H9 (cell line): ENCODE results near the gene PRPH2. TPM values are rescaled to one million over a fixed set of nuclear protein-coding genes. Genes with fewer than 3 reads are reported as not detected.

Source experiments
- DNase-seq: peaks from one replicate; pipeline ENCODE4 v3.0.0-alpha.2; 2017
- H2AFZ ChIP-seq: one replicate; pipeline ENCODE4 v1.6.1; 2013; ENCODE audit warnings: mild to moderate bottlenecking, low read length, control low read depth, moderate library complexity
- H2AK5ac ChIP-seq: 2 replicates; pipeline ENCODE4 v1.6.1; 2013; ENCODE audit warnings: low read length, control low read depth, mixed read lengths; ENCODE audit not compliant: insufficient read length
- H2BK120ac ChIP-seq: one replicate; pipeline ENCODE4 v1.6.1; 2013; ENCODE audit warnings: low read depth, mild to moderate bottlenecking, low read length, control low read depth, inconsistent platforms; ENCODE audit not compliant: poor library complexity, severe bottlenecking
- H2BK12ac ChIP-seq: 2 replicates; pipeline ENCODE4 v1.6.1; 2013; ENCODE audit warnings: low read length, control low read depth, mixed read lengths, low read depth; ENCODE audit not compliant: insufficient read length
- H2BK15ac ChIP-seq: 2 replicates; pipeline ENCODE4 v1.6.1; 2013; ENCODE audit warnings: low read depth, low read length, control low read depth
- H2BK20ac ChIP-seq: one replicate; pipeline ENCODE4 v1.6.1; 2013; ENCODE audit warnings: low read depth, mild to moderate bottlenecking, low read length, control low read depth, inconsistent platforms; ENCODE audit not compliant: poor library complexity, severe bottlenecking
- H2BK5ac ChIP-seq: 2 replicates; pipeline ENCODE4 v1.6.1; 2013; ENCODE audit warnings: low read length, control low read depth, mixed read lengths; ENCODE audit not compliant: insufficient read length
- H3K14ac ChIP-seq: 2 replicates; pipeline ENCODE4 v1.6.1; 2013; ENCODE audit warnings: low read length, control low read depth; ENCODE audit not compliant: insufficient read depth
- H3K18ac ChIP-seq: 2 replicates; pipeline ENCODE4 v1.6.1; 2013; ENCODE audit warnings: low read depth, mild to moderate bottlenecking, mixed read lengths, low read length, control low read depth; ENCODE audit not compliant: insufficient read length
- H3K23ac ChIP-seq: 2 replicates; pipeline ENCODE4 v1.6.1; 2013; ENCODE audit warnings: low read length, control low read depth, mixed read lengths, low read depth; ENCODE audit not compliant: insufficient read length
- H3K23me2 ChIP-seq: 2 replicates; pipeline ENCODE4 v1.6.1; 2013; ENCODE audit warnings: low read depth, mild to moderate bottlenecking, mixed read lengths, low read length, control low read depth; ENCODE audit not compliant: insufficient read length, poor library complexity, severe bottlenecking
- H3K27ac ChIP-seq: 2 replicates; pipeline ENCODE4 v1.5.1; 2013; ENCODE audit warnings: low read length, control low read depth, mixed read lengths, low read depth; ENCODE audit not compliant: insufficient read length
- H3K27me3 ChIP-seq: 2 replicates; pipeline ENCODE4 v1.6.1; 2013; ENCODE audit warnings: low read length, control low read depth, inconsistent platforms; ENCODE audit not compliant: insufficient read depth
- H3K4ac ChIP-seq: 2 replicates; pipeline ENCODE4 v1.6.1; 2013; ENCODE audit warnings: low read depth, mild to moderate bottlenecking, control low read depth, inconsistent platforms, low read length, moderate library complexity
- H3K4me1 ChIP-seq: 2 replicates; pipeline ENCODE4 v1.6.1; 2013; ENCODE audit warnings: low read length, control low read depth, inconsistent platforms; ENCODE audit not compliant: insufficient read depth
- H3K4me2 ChIP-seq: 2 replicates; pipeline ENCODE4 v1.6.1; 2013; ENCODE audit warnings: low read length, control low read depth, mixed read lengths; ENCODE audit not compliant: insufficient read length, insufficient read depth
- H3K56ac ChIP-seq: 2 replicates; pipeline ENCODE4 v1.6.1; 2013; ENCODE audit warnings: low read depth, mild to moderate bottlenecking, mixed read lengths, low read length, control low read depth; ENCODE audit not compliant: insufficient read length
- H3K79me1 ChIP-seq: 2 replicates; pipeline ENCODE4 v1.6.1; 2013; ENCODE audit warnings: low read depth, mild to moderate bottlenecking, moderate library complexity, low read length, control low read depth, inconsistent platforms; ENCODE audit not compliant: insufficient read depth, poor library complexity, severe bottlenecking
- H3K79me2 ChIP-seq: 2 replicates; pipeline ENCODE4 v1.6.1; 2013; ENCODE audit warnings: low read length, control low read depth, inconsistent platforms; ENCODE audit not compliant: insufficient read depth
- H3K9ac ChIP-seq: 2 replicates; pipeline ENCODE4 v1.6.1; 2013; ENCODE audit warnings: low read length, control low read depth, mixed read lengths; ENCODE audit not compliant: insufficient read length; ENCODE audit errors: extremely low read depth
- H3K9me3 ChIP-seq: one replicate; pipeline ENCODE4 v1.6.1; 2013; ENCODE audit warnings: low read depth, low read length, inconsistent platforms; ENCODE audit not compliant: control insufficient read depth
- H3T11ph ChIP-seq: one replicate; pipeline ENCODE4 v1.6.1; 2013; ENCODE audit warnings: mild to moderate bottlenecking, low read length, control low read depth, inconsistent platforms
- H4K20me1 ChIP-seq: one replicate; pipeline ENCODE4 v1.6.1; 2013; ENCODE audit not compliant: control insufficient read depth, insufficient read length, insufficient read depth
- H4K5ac ChIP-seq: 2 replicates; pipeline ENCODE4 v1.6.1; 2013; ENCODE audit warnings: low read depth, mild to moderate bottlenecking, mixed read lengths, low read length, control low read depth; ENCODE audit not compliant: insufficient read length
- H4K8ac ChIP-seq: replicated peaks from 2 replicates; pipeline ENCODE4 v1.6.1; 2013; ENCODE audit warnings: low read length, control low read depth, mixed read lengths, low read depth; ENCODE audit not compliant: insufficient read length
- H4K91ac ChIP-seq: 2 replicates; pipeline ENCODE4 v1.6.1; 2013; ENCODE audit warnings: low read depth, mild to moderate bottlenecking, moderate library complexity, mixed read lengths, low read length, control low read depth; ENCODE audit not compliant: insufficient read length
- H3K27ac Mint-ChIP-seq, 3 experiments: 2 replicates in 2 of 3; 3 replicates in 1 of 3; pipeline ENCODE4 v1.8.0; 2020 to 2021; ENCODE audit warnings: mixed read lengths in 3 of 3, mild to moderate bottlenecking in 1 of 3, moderate library complexity in 1 of 3
- H3K27me3 Mint-ChIP-seq: 2 replicates; pipeline ENCODE4 v1.8.0; 2021; ENCODE audit warnings: low read depth, mild to moderate bottlenecking, moderate library complexity, mixed read lengths
- H3K36me3 Mint-ChIP-seq, 3 experiments: 2 replicates in 2 of 3; 3 replicates in 1 of 3; pipeline ENCODE4 v1.8.0; 2020 to 2021; ENCODE audit warnings: low read depth in 3 of 3, mixed read lengths in 3 of 3; ENCODE audit not compliant: insufficient read depth in 1 of 3
- H3K4me1 Mint-ChIP-seq, 2 experiments: 2 replicates each; pipeline ENCODE4 v1.8.0; 2020; ENCODE audit warnings: mixed read lengths in 2 of 2
- H3K4me3 Mint-ChIP-seq, 2 experiments: 2 replicates in 1 of 2; 3 replicates in 1 of 2; pipeline ENCODE4 v1.8.0; 2020 to 2021; ENCODE audit warnings: mild to moderate bottlenecking in 2 of 2, mixed read lengths in 2 of 2, moderate library complexity in 1 of 2
- H3K9me3 Mint-ChIP-seq, 2 experiments: 2 replicates in 1 of 2; 3 replicates in 1 of 2; pipeline ENCODE4 v1.8.0; 2020; ENCODE audit warnings: mild to moderate bottlenecking in 2 of 2, mixed read lengths in 2 of 2, moderate library complexity in 1 of 2
- CTCF ChIP-seq: fragments of 200-600 bp; sonication (generic); conservative IDR thresholded peaks from 3 replicates; pipeline ENCODE4 v1.8.0; 2021; ENCODE audit warnings: antibody characterized with exemption, mild to moderate bottlenecking
- whole genome bisulfite sequencing: extraction: QIAGEN DNeasy Blood & Tissue Kit; methylation state at CpG from one replicate; pipeline ENCODE4 v1.1.7; 2013; ENCODE audit warnings: missing lambda C conversion rate, low lambda C conversion rate, mixed read lengths; ENCODE audit not compliant: insufficient read length; ENCODE audit errors: extremely low coverage; 5-methylcytosine and 5-hydroxymethylcytosine counted together
- long read RNA-seq: library from polyadenylated mRNA; unstranded; transcript quantifications from one replicate; pipeline ENCODE4 v2.0.0, GENCODE V29; 2020
- total RNA-seq: library from RNA; stranded (reverse); gene quantifications from 2 replicates; pipeline ENCODE4 v1.2.1, GENCODE V29; 2021

Gene PRPH2, protein sequence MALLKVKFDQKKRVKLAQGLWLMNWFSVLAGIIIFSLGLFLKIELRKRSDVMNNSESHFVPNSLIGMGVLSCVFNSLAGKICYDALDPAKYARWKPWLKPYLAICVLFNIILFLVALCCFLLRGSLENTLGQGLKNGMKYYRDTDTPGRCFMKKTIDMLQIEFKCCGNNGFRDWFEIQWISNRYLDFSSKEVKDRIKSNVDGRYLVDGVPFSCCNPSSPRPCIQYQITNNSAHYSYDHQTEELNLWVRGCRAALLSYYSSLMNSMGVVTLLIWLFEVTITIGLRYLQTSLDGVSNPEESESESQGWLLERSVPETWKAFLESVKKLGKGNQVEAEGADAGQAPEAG
- total RNA-seq: 0.31 and 0.39 TPM in 2 replicates
- long read RNA-seq, partial matches to known transcripts: 7 of 8 reads
- long read RNA-seq, other reads (novel, unspliced or antisense): 1 of 8 reads

GRCh38 chr6:42722497-42722896 is at the start of gene PRPH2:
TSS of gene PRPH2 (minus strand) at chr6:42722597. CDS start at chr6:42722334, 263 bp downstream.
- DNase-seq: no peak
- H2BK5ac ChIP-seq: no peak within 1 kb of the TSS
- no peaks in the 10 kb centered on the region for H4K20me1 ChIP-seq
- H3K27me3 Mint-ChIP-seq: peaks cover 11% of the 10 kb centered on the region
- no peaks in the 10 kb centered on the region for H3K36me3 Mint-ChIP-seq
- H2AFZ ChIP-seq: no peak within 1 kb of the TSS
- no peaks in the 10 kb centered on the region for H3K79me2 ChIP-seq
- H3K23me2 ChIP-seq: no peaks in the 10 kb centered on the region
- H3K27me3 ChIP-seq: no peaks in the 10 kb centered on the region
- no peak within 1 kb of the TSS for H3K27ac ChIP-seq
- no peak within 1 kb of the TSS for H4K91ac ChIP-seq
- H3K23ac ChIP-seq: no peak within 1 kb of the TSS
- H3K9me3 Mint-ChIP-seq: no peaks in the 10 kb centered on the region
- H3K4me1 Mint-ChIP-seq: peaks cover 3 to 7% of the 10 kb centered on the region in 2 experiments
- H2BK15ac ChIP-seq: no peak within 1 kb of the TSS
- no peaks in the 10 kb centered on the region for H3K4me1 ChIP-seq
- no peak within 1 kb of the TSS for H3K9ac ChIP-seq
- no peak for TF ChIP-seq CTCF
- H2BK12ac ChIP-seq: no peak within 1 kb of the TSS
- H4K8ac ChIP-seq: no peak within 1 kb of the TSS
- H2AK5ac ChIP-seq: no peak within 1 kb of the TSS
- H3K4me3 Mint-ChIP-seq: no peak within 1 kb of the TSS
- no peaks in the 10 kb centered on the region for H3K79me1 ChIP-seq
- no peak within 1 kb of the TSS for H4K5ac ChIP-seq
- no peak within 1 kb of the TSS for H3K4ac ChIP-seq
- no peak within 1 kb of the TSS for H2BK20ac ChIP-seq
- WGBS: no CpG with 5 or more reads among the region's 6 CpGs
- no peak within 1 kb of the TSS for H3K18ac ChIP-seq
- H3K14ac ChIP-seq: no peak within 1 kb of the TSS
- H3K56ac ChIP-seq: no peak within 1 kb of the TSS
- no peak within 1 kb of the TSS; a peak in 1 of 7 replicates for H3K27ac Mint-ChIP-seq
- H3T11ph ChIP-seq: no peak within 1 kb of the TSS
- H3K4me2 ChIP-seq: no peak within 1 kb of the TSS
- H2BK120ac ChIP-seq: no peak within 1 kb of the TSS
- H3K9me3 ChIP-seq: no peaks in the 10 kb centered on the region
